ENCODE measurements around the gene C19orf25.

Gene C19orf25

DNA sequence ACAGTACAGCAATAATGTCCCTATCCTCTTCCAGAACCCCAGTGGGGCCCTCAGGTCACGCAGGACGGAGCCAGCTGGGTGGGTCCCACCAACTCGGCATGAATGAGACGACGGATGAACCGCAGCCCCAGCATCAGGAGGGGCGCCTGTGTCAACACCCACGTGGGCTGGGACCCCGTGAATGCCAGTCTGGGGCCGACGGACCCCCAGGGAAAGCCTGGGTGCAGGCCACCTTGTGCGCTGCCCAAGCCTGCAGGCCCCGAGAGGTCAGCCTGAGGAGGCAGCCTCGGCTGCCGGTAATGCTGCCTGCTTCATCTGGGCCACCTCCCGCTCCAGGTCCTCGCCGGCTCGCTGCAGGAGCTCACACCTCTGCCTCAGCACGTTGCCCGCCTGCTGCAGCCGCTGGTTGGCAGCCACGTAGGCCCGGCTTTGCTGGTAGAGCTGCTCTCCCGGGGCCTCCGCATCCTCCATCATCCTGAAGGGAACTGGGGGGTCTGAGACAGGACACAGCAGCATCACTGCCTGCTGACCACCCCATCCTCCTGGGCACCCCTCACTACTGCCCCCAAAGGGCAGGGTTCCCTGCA, 4.2 kb downstream of the C19orf25 start:
- no peak for DNase-seq

DNA sequence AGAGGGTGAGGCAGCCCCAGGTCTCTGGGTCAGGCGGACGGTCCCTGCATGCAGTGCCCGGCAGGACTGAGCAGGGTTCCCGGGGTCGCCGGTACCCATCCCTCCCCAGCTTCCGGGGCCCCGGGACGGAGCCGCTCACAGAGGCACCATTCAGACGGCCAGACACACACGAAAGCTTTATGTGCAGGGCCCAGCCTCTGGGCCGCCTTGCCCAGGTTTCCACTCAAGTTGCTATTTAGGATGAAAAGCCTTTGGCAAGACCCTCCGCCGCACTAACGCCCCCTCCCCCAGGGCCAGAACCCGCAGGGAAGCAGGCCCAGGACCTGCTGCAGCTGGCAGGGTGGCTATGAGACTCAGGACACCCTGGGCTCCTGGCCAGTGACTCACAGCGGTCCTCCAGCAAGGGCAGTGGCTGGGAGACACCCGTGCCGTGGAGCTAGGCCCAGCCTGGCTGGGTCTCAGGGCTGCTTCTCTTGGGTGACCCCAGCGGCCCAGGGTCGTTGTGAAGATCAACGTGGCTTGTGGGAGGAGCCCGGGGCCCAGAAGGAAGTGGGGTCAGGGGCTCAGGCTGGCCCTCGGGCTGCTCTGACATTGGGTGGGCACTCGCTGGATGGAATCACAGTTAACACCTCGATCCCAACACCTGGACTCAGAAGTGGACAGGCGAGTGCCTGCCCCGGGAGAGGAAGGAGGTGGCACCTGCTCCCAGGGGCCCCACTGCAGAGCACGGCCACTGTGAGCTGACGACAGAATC, 4.8 kb downstream of the C19orf25 start:
- DNase-seq, result no peak

DNA sequence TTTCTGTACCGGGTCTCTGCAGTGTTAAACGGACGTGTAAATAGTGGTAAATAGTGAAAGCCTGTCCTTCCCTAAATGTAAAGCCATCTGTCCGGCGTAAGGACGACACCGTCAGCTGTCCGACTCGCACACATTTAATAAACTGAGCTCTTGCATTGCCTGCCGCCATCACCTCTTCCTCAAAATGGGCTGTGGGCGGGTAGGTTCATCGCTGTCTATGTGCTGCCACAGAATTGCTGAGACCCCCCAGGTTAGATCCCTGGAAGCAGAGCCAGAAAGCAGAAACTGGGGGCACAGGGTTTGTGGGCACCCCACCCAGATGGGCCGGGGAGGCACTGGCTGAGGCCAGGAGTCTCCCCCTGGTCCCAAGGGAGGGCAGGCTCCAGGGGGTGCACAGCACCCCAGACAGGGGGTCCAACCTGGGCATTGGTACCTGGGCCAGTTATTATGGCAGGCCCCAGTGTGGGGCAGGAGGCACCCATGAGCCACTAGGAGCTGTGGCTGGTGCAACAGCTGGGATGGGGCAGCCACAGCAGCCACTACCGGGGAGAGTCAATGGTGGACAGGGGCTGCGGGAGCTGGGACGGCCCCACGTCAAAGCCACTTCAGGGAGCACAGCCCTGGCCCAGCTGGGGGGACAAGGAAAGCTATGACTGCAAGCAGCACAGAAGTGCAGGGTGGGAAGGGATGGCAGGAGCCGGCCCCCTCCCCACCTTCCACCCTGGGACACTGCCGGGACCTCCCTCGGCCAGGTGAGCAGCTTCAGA, 5.7 kb downstream of the C19orf25 start:
- DNase-seq, result no peak

DNA sequence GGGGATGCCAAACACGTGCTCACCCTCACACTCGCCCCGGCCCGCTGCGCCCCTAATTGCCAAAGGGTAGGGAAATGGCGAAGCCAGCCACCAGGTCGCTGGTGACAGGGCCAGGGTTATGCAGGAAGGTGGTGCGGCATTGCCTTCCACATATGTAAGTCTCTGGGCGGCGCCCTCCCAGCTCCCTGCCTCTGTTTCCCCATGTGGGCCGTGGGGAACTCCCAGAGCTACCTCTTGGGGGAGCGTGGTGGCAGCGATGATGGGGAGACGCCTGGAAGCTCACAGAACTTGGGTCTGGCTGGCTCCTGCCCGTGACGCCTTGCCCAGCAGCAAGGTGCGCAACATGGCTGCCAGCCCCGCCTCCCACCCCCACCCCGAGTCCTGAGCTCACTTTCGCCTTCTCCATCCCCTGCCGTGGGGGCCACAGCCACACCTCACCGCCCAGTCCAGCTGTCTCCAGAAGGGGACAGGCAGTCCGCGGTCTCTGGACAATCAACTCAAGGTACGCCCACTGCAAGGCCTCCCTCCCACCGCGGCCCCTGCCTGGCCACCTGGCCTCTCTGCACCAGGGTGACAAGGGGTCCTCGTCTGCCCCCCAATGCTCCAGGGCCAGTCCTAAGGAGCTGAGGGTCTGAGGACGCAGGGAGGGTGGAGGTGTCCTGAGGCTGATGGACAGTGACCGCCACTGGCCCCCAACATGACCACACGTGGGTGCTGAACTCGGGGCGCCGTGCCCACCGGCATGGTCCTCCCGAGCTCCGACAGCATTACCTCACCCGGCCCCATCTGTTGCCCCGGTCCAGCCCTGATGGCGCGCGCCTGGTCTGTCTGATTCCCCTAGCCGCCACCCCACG, 6.6 kb downstream of the C19orf25 start:
- DNase-seq, result no peak

DNA sequence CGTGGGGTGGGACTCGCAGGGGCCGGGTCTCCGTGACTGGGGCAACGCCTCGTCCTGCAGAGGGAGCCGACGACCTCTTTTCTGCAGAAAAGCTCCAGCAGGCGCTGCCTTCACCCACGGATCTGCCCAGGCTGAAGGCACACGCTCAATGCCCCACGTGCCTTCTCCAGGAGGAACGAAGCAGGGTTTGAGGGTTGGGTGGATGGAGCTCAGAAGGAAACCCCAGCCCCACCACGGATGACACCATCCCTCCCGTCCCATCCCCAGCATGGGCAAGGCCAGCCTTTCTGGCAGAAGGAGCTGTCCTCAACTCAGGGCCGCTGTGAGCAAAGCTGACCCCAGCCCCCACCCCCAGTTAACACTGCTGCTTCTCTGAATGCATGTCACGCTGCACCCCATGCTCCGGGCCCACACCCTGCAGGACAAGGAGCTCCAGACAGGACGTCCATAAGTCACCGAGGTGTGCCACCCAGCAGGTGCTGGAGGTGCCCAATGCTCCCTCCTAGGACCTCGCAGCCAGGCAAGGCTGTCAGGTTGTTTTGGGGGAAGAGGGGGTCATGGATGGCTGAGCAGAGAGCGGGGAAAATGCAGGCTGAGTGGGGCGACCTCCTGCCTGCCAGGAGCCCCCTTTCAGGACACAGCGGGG, 7.4 kb downstream of the C19orf25 start:
- DNase-seq, result peak; percentile 34

DNA sequence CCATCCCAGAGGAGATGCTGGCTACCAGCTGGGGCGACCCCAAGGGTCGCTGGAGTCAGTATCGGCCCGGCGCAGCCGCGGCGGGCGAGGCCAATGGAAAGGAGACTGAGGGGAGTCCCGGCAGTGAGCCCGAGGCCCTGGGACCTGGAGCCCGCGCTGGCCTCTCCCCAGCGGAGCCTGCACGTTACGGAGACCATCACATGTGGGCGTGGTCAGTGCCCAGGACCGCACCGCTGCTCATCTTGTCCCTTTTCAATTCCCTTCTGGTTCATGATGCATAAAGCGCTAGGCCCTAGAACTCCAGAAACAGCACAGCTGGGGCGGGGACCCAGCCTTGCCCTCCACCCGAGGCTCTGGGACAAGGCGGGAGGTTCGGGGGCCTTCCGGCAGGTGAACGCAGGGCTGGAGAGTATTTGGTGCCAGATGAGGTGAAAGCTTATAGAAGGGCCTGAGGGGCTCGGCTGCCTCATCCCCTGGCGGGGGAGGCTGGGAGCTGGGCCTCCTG, 8.0 kb downstream of the C19orf25 start:
- no peak for DNase-seq

DNA sequence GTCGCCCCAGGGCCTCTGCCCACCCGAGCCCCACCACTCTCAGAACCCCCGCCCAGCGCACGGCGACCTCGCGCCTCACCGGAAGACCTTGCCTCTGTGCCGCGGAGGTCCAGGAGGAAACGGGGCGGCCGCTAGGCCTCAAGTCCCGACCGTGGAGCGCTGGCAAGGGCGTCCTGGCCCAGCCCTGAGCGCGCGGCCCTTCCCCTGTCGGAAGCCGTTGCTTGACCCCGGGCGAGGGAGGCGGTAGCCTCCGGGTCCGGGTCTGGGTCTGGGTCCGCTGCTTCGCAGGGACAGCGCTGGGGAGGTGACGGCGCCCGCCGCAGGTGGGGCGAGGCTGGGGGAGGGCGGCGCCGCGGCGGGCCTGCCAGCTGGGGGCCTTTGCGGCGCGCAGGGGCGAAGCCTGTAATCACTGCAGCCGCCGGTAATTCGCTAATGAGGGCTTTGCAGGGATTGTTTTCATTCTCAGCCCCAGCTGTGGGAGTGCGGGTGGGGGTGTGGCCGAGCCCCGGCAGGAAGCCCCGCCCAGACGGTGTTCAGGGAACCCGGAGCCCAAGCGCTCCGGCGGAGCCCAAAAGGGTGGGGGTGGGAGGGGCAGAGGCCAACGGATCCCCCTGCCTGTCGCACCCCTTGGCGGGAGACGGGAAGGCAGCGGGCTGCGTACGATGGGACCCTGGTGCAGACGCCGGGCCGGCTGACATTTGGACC, 8.6 kb downstream of the C19orf25 start:
- DNase-seq, result peak; percentile 81

DNA sequence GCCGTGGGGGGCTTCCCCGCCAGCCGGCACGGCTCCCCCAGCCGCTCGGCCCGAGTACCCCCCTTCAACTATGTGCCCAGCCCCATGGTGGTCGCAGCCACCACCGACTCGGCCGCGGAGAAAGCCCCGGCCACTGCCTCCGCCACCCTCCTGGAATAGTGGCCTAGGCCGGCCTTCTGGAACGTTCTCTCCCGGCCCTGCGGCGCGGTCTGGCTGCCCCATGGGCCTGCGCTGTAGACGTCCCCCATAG, 9.0 kb downstream of the C19orf25 start:
- no peak for DNase-seq

DNA sequence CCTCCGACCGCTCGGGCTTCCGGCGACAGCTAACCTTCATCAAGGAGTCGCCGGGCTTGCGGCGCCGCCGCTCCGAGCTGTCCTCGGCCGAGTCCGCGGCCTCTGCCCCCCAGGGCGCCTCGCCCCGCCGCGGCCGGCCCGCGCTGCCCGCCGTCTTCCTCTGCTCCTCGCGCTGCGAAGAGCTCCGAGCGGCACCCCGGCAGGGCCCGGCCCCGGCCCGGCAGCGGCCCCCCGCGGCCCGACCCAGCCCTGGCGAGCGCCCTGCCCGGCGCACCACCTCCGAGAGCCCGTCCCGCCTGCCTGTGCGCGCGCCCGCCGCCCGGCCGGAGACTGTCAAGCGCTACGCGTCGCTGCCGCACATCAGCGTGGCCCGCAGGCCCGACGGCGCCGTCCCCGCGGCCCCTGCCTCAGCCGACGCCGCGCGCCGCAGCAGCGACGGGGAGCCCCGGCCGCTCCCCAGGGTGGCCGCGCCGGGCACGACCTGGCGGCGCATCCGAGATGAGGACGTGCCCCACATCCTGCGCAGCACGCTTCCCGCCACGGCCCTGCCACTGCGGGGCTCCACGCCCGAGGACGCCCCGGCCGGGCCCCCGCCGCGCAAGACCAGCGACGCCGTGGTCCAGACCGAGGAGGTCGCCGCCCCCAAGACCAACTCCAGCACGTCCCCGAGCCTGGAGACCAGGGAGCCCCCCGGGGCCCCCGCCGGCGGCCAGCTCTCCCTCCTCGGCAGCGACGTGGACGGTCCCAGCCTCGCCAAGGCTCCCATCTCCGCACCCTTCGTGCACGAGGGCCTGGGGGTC, 9.6 kb downstream of the C19orf25 start:
- no peak for DNase-seq

DNA sequence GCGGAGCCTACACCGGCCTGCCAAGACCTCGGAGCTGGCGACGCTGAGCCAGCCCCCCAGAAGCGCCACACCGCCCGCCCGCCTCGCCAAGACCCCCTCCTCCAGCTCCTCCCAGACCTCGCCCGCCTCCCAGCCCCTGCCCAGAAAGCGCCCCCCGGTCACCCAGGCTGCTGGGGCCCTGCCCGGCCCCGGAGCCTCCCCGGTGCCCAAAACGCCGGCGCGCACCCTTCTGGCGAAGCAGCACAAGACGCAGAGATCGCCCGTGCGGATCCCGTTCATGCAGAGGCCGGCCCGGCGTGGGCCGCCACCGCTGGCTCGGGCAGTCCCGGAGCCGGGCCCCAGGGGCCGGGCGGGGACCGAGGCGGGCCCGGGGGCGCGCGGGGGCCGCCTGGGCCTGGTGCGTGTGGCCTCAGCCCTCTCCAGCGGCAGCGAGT, 10.2 kb downstream of the C19orf25 start:
- peak; percentile 46 for DNase-seq

DNA sequence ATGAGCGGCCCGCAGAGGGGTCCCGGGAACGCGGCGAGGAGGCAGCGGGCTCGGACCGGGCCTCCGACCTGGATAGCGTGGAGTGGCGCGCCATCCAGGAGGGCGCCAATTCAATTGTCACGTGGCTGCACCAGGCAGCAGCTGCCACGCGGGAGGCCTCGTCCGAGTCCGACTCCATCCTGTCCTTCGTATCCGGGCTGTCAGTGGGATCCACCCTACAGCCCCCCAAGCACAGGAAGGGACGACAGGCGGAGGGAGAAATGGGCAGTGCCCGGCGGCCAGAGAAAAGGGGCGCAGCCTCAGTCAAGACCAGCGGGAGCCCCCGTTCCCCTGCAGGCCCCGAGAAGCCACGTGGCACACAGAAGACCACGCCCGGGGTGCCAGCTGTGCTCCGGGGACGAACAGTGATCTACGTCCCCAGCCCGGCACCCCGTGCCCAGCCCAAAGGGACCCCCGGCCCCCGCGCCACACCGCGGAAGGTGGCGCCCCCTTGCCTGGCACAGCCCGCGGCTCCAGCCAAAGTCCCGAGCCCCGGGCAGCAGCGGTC, 10.7 kb downstream of the C19orf25 start:
- no peak for DNase-seq

DNA sequence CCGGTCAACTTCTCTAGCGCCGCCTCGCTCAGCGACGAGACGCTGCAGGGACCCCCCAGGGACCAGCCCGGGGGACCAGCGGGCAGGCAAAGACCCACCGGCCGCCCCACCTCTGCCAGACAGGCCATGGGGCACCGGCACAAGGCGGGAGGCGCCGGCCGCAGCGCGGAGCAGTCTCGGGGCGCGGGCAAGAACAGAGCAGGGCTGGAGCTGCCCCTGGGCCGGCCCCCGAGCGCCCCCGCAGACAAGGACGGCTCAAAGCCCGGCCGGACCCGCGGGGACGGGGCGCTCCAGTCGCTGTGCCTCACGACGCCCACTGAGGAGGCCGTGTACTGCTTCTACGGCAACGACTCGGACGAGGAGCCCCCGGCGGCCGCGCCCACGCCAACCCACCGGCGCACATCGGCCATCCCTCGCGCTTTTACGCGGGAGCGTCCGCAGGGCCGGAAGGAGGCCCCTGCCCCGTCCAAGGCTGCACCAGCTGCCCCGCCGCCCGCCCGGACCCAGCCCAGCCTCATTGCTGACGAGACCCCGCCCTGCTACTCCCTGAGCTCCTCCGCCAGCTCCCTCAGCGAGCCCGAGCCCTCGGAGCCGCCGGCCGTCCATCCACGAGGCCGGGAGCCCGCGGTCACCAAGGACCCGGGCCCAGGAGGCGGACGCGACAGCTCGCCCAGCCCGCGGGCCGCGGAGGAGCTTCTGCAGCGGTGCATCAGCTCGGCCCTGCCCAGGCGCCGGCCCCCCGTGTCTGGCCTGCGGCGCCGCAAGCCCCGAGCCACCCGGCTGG, 11.3 kb downstream of the C19orf25 start:
- DNase-seq, result no peak

DNA sequence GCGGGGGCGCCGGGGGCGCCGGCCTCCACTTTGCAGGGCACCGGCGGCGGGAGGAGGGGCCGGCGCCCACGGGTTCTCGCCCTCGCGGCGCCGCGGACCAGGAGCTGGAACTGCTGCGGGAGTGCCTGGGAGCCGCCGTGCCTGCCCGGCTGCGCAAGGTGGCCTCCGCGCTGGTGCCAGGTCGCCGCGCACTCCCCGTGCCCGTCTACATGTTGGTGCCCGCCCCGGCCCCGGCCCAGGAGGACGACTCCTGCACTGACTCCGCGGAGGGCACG, 11.9 kb downstream of the C19orf25 start:
- DNase-seq, result no peak

DNA sequence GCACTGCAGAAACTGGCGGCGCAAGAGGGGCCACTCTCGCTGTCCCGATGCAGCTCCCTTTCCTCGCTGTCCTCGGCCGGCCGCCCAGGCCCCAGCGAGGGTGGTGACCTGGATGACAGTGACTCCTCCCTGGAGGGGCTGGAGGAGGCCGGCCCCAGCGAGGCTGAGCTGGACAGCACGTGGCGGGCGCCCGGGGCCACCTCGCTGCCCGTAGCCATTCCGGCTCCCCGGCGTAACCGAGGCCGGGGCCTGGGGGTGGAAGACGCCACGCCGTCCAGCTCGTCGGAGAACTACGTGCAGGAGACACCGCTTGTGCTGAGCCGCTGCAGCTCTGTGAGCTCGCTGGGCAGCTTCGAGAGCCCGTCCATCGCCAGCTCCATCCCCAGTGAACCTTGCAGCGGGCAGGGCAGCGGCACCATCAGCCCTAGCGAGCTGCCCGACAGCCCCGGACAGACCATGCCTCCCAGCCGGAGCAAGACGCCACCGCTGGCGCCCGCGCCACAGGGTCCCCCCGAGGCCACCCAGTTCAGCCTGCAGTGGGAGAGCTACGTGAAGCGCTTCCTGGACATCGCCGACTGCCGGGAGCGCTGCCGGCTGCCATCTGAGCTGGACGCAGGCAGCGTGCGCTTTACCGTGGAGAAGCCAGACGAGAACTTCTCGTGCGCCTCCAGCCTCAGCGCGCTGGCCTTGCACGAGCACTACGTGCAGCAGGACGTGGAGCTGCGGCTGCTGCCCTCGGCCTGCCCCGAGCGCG, 12.4 kb downstream of the C19orf25 start:
- DNase-seq, result no peak

DNA sequence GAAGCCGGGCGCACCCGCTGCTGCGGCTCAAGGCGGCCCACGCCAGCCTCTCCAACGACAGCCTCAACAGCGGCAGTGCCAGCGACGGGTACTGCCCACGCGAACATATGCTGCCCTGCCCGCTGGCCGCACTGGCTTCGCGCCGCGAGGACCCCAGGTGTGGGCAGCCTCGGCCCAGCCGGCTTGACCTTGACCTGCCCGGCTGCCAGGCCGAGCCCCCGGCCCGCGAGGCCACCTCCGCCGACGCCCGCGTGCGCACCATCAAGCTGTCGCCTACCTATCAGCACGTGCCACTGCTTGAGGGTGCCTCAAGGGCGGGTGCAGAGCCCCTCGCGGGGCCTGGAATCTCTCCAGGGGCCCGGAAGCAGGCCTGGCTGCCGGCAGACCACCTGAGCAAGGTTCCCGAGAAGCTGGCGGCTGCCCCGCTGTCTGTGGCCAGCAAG, 13.0 kb downstream of the C19orf25 start:
- no peak for DNase-seq

DNA sequence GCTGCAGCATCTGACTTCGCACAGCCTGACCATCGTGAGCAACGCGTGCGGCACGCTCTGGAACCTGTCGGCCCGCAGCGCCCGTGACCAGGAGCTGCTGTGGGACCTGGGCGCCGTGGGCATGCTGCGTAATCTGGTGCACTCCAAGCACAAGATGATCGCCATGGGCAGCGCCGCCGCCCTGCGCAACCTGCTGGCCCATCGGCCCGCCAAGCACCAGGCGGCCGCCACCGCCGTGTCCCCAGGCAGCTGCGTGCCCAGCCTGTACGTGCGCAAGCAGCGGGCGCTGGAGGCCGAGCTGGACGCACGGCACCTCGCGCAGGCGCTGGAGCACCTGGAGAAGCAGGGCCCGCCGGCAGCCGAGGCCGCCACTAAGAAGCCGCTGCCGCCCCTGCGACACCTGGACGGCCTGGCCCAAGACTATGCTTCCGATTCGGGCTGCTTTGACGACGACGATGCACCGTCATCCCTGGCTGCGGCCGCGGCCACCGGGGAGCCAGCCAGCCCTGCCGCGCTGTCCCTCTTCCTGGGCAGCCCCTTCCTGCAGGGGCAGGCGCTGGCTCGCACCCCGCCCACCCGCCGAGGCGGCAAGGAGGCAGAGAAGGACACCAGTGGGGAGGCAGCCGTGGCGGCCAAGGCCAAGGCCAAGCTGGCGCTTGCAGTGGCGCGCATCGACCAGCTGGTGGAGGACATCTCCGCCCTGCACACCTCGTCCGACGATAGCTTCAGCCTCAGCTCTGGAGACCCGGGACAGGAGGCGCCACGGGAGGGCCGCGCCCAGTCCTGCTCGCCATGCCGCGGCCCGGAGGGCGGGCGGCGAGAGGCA, 13.6 kb downstream of the C19orf25 start:
- peak; percentile 46 for DNase-seq

DNA sequence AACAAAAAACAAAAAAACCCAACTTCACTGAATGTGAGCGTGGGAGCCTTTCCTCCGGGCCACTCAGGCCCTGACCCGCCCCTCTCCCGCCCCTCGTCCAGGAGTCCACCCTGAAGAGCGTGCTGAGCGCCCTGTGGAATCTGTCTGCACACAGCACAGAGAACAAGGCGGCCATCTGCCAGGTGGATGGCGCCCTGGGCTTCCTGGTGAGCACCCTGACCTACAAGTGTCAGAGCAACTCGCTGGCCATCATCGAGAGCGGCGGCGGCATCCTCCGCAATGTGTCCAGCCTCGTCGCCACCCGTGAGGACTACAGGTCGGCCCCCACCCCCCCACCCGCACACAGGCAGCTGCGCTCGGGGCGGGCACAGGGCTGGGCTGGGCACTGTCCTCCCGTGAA, 17.2 kb downstream of the C19orf25 start:
- DNase-seq, result no peak
